HCT116 (cell line): ENCODE results near the gene OR2T10. TPM values are rescaled to one million over a fixed set of nuclear protein-coding genes. Genes with fewer than 3 reads are reported as not detected.

Source experiments
- ATAC-seq: fragments of 200-7000 bp; cut with Tn5 transposase; 2 replicates; pipeline ENCODE4 v1.9.1; 2020; ENCODE audit warnings: mild to moderate bottlenecking, moderate library complexity
- BruUV-seq: library from RNA; stranded (reverse); fragments of 400-500 nt; replicated peaks from 2 replicates; lab custom pipeline; 2021; lab: Mats Ljungman, UMichigan
- CTCF ChIA-PET: fragments of 300-600 bp; sonication (Branson Sonifier 250); formaldehyde crosslinking; loops from one replicate; lab custom pipeline; 2021; ENCODE audit warnings: antibody characterized with exemption; lab: Charles Lee
- POLR2A ChIA-PET: fragments of 300-600, 350-600 bp; sonication (Branson Sonifier 250); formaldehyde crosslinking; loops from one replicate; lab custom pipeline; 2021; ENCODE audit warnings: antibody characterized with exemption; lab: Charles Lee
- RAD21 ChIA-PET, 2 experiments: fragments of 300-600 bp; sonication (Branson Sonifier 250); formaldehyde crosslinking; loops; one replicate each; lab custom pipeline; 2023; ENCODE audit warnings: low total read pairs in 2 of 2; ENCODE audit not compliant: uncharacterized antibody in 2 of 2, unreplicated experiment in 2 of 2, low non-redundant PET in 1 of 2; lab: Charles Lee
- DNase-seq: peaks from one replicate; pipeline ENCODE4 v3.0.0-alpha.2; 2010; ENCODE audit warnings: low read depth, low spot score
- H2AFZ ChIP-seq: fragments of 200-600 bp; shearing (Covaris generic), sonication (generic); 2 replicates; pipeline ENCODE4 v1.6.1; 2017; ENCODE audit warnings: low read depth, mixed run types, mixed read lengths, antibody characterized with exemption, low read length; ENCODE audit not compliant: poor library complexity, severe bottlenecking
- H3K27ac ChIP-seq: 2 replicates; pipeline ENCODE4 v1.5.1; 2012; ENCODE audit warnings: low read depth, low read length
- H3K27me3 ChIP-seq: fragments of 200-600 bp; sonication (generic); 2 replicates; pipeline ENCODE4 v1.6.1; 2016; ENCODE audit warnings: mixed run types, low read length, mixed read lengths; ENCODE audit not compliant: insufficient read depth
- H3K36me3 ChIP-seq, 2 experiments: fragments of 200-500 bp in 1 of 2; fragments of 200-600 bp in 1 of 2; sonication (Bioruptor generic) in 1 of 2; sonication (generic) in 1 of 2; 2 replicates each; pipeline versions ENCODE4 v1.5.1 to v1.6.1; 2014 to 2016; ENCODE audit warnings: low read length in 2 of 2, inconsistent platforms in 1 of 2, mixed read lengths in 1 of 2, mixed run types in 1 of 2; ENCODE audit not compliant: insufficient read depth in 2 of 2, control insufficient read depth in 1 of 2
- H3K4me1 ChIP-seq, 2 experiments: fragments of 200-600 bp in 1 of 2; sonication (generic) in 1 of 2; 2 replicates each; pipeline versions ENCODE4 v1.5.1 to v1.6.1; 2012 to 2017; ENCODE audit warnings: low read length in 2 of 2, inconsistent platforms in 1 of 2, mild to moderate bottlenecking in 1 of 2, mixed read lengths in 1 of 2, mixed run types in 1 of 2, moderate library complexity in 1 of 2; ENCODE audit not compliant: insufficient read depth in 2 of 2, control insufficient read depth in 1 of 2
- H3K4me2 ChIP-seq: fragments of 200-600 bp; sonication (generic); 2 replicates; pipeline ENCODE4 v1.6.1; 2017; ENCODE audit warnings: mixed run types, low read length, mixed read lengths
- H3K4me3 ChIP-seq, 2 experiments: fragments of 200-600 bp in 1 of 2; sonication (generic) in 1 of 2; replicated peaks in 1 of 2; 2 replicates each; pipeline ENCODE4 v1.5.1; 2011 to 2016; ENCODE audit warnings: low read length in 2 of 2, control low read depth in 1 of 2, low read depth in 1 of 2, mild to moderate bottlenecking in 1 of 2, mixed read lengths in 1 of 2, mixed run types in 1 of 2
- H3K79me2 ChIP-seq: fragments of 200-600 bp; sonication (generic); 2 replicates; pipeline ENCODE4 v1.6.1; 2017; ENCODE audit warnings: mild to moderate bottlenecking, mixed run types, low read length, moderate library complexity, mixed read lengths; ENCODE audit not compliant: insufficient read depth
- H3K9ac ChIP-seq: fragments of 200-600 bp; sonication (generic); 2 replicates; pipeline ENCODE4 v1.6.1; 2016; ENCODE audit warnings: low read length, mixed read lengths
- H3K9me2 ChIP-seq: fragments of 200-600 bp; sonication (generic), shearing (Covaris generic); 2 replicates; pipeline ENCODE4 v1.6.1; 2017; ENCODE audit warnings: mixed run types, mild to moderate bottlenecking, moderate library complexity; ENCODE audit not compliant: insufficient read depth
- H3K9me3 ChIP-seq, 2 experiments: fragments of 200-500 bp in 1 of 2; fragments of 200-600 bp in 1 of 2; sonication (Bioruptor generic) in 1 of 2; sonication (generic) in 1 of 2; 2 replicates each; pipeline ENCODE4 v1.6.1; 2014 to 2017; ENCODE audit warnings: low read length in 2 of 2, mixed read lengths in 2 of 2, inconsistent platforms in 1 of 2, low read depth in 1 of 2, mild to moderate bottlenecking in 1 of 2, mixed run types in 1 of 2, moderate library complexity in 1 of 2; ENCODE audit not compliant: control insufficient read depth in 1 of 2, insufficient read depth in 1 of 2
- H4K20me1 ChIP-seq: fragments of 200-600 bp; sonication (generic), shearing (Covaris generic); 2 replicates; pipeline ENCODE4 v1.6.1; 2017; ENCODE audit warnings: mixed run types, mild to moderate bottlenecking, moderate library complexity; ENCODE audit not compliant: insufficient read depth
- ATF3 ChIP-seq: IDR thresholded peaks from 2 replicates; pipeline ENCODE4 v1.6.1; 2012
- CBX3 ChIP-seq: IDR thresholded peaks from 2 replicates; pipeline ENCODE4 v1.6.1; 2012; ENCODE audit warnings: low read depth
- ELF1 ChIP-seq: IDR thresholded peaks from 2 replicates; pipeline ENCODE4 v1.6.1; 2012; ENCODE audit warnings: low read depth, borderline replicate concordance
- JUND ChIP-seq: IDR thresholded peaks from 2 replicates; pipeline ENCODE4 v1.6.1; 2012
- SIN3A ChIP-seq: IDR thresholded peaks from 2 replicates; pipeline ENCODE4 v1.6.1; 2012; ENCODE audit warnings: low read depth
- SP1 ChIP-seq: IDR thresholded peaks from 2 replicates; pipeline ENCODE4 v1.6.1; 2012; ENCODE audit warnings: low read depth
- SRF ChIP-seq: IDR thresholded peaks from 2 replicates; pipeline ENCODE4 v1.6.1; 2012; ENCODE audit warnings: low read depth
- TCF7L2 ChIP-seq: IDR thresholded peaks from 2 replicates; pipeline ENCODE4 v1.7.0; 2011; ENCODE audit warnings: borderline replicate concordance, inconsistent platforms; ENCODE audit not compliant: insufficient read depth, insufficient read length; ENCODE audit errors: extremely low read depth
- ZFX ChIP-seq: fragments of 450-650 bp; IDR thresholded peaks from 2 replicates; pipeline ENCODE4 v1.6.1; 2017
- intact Hi-C: fragments of 100-400 bp; cut with micrococcal nuclease; formaldehyde crosslinking; loops from 2 replicates; pipeline ENCODE4 v1.10.0; 2022
- total RNA-seq: library from RNA; stranded (reverse); gene quantifications from one replicate; pipeline ENCODE4 v1.2.1, GENCODE V29; 2021; ENCODE audit not compliant: unreplicated experiment
- TF ChIP-seq, protein P1 (sequence below): IDR thresholded peaks from 2 replicates; pipeline ENCODE4 v1.6.1; 2011; ENCODE audit warnings: mild to moderate bottlenecking, low read length, moderate library complexity; ENCODE audit not compliant: insufficient replicate concordance; ENCODE audit errors: extremely low read depth
- TF ChIP-seq, protein P2 (sequence below): IDR thresholded peaks from 2 replicates; pipeline ENCODE4 v1.6.1; 2012
- TF ChIP-seq, protein P3 (sequence below), 3 experiments: fragments of 200-600 bp in 1 of 3; sonication (generic) in 1 of 3; IDR thresholded peaks in 2 of 3; conservative IDR thresholded peaks in 1 of 3; 2 replicates each; pipeline ENCODE4 v1.5.1; 2012 to 2017; ENCODE audit warnings: low read depth in 2 of 3, low read length in 2 of 3, antibody characterized with exemption in 1 of 3, borderline replicate concordance in 1 of 3, control low read depth in 1 of 3, mild to moderate bottlenecking in 1 of 3, mixed read lengths in 1 of 3, mixed run types in 1 of 3, moderate library complexity in 1 of 3; ENCODE audit not compliant: insufficient read depth in 1 of 3

OR2T10 gene
- total RNA-seq, 1 experiment from 2014 or later, result not detected

DNA sequence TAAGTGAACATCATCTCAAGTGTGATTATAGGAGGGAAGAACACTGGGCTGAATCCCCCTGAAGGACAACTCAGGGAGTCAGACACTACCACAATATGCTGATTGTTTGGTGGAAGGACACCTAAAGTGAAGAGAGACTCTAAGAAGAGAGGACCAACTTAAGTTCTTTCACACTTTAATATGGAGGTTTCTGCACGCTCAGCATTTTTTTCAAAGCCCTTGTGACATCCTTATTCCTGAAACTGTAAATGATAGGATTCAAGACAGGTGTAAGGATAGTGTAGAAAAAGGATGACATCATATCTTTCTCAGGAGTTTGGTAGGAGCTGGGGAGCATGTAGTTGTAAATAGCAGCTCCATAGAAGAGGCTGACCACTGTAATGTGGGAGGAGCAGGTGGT lies 4.8 kb downstream of the OR2T10 start:
- H2AFZ ChIP-seq, result no peak overlapping the region
- TF ChIP-seq CBX3 (no peak), ATF3 (no peak), SP1 (no peak), ELF1 (no peak), JUND (no peak), ZFX (no peak), SRF (no peak), SIN3A (no peak), TCF7L2 (no peak)
- TF ChIP-seq, protein P1, sequence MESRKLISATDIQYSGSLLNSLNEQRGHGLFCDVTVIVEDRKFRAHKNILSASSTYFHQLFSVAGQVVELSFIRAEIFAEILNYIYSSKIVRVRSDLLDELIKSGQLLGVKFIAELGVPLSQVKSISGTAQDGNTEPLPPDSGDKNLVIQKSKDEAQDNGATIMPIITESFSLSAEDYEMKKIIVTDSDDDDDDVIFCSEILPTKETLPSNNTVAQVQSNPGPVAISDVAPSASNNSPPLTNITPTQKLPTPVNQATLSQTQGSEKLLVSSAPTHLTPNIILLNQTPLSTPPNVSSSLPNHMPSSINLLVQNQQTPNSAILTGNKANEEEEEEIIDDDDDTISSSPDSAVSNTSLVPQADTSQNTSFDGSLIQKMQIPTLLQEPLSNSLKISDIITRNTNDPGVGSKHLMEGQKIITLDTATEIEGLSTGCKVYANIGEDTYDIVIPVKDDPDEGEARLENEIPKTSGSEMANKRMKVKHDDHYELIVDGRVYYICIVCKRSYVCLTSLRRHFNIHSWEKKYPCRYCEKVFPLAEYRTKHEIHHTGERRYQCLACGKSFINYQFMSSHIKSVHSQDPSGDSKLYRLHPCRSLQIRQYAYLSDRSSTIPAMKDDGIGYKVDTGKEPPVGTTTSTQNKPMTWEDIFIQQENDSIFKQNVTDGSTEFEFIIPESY, result no peak
- TF ChIP-seq, protein P2, sequence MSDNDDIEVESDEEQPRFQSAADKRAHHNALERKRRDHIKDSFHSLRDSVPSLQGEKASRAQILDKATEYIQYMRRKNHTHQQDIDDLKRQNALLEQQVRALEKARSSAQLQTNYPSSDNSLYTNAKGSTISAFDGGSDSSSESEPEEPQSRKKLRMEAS, result no peak
- TF ChIP-seq, protein P3, sequence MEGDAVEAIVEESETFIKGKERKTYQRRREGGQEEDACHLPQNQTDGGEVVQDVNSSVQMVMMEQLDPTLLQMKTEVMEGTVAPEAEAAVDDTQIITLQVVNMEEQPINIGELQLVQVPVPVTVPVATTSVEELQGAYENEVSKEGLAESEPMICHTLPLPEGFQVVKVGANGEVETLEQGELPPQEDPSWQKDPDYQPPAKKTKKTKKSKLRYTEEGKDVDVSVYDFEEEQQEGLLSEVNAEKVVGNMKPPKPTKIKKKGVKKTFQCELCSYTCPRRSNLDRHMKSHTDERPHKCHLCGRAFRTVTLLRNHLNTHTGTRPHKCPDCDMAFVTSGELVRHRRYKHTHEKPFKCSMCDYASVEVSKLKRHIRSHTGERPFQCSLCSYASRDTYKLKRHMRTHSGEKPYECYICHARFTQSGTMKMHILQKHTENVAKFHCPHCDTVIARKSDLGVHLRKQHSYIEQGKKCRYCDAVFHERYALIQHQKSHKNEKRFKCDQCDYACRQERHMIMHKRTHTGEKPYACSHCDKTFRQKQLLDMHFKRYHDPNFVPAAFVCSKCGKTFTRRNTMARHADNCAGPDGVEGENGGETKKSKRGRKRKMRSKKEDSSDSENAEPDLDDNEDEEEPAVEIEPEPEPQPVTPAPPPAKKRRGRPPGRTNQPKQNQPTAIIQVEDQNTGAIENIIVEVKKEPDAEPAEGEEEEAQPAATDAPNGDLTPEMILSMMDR (IDR thresholded peaks at IDR 0.05 in 2 of 3, conservative IDR thresholded peaks at IDR 0.05 in 1 of 3; ENCODE audit: borderline replicate concordance in 1 of 3, insufficient read depth in 1 of 3, low read depth in 2 of 3, low read length in 2 of 3), result no peak

More for the DNA sequence above, 4.8 kb downstream of the OR2T10 start:
- intact Hi-C loops, result no loop called here
- ATAC-seq (no peak), DNase-seq (no peak)
- Histone ChIP-seq H3K9me3 (no peaks in the 10 kb centered on the region), H3K27me3 (no peaks in the 10 kb centered on the region), H3K27ac (no peak overlapping the region), H3K79me2 (no peaks in the 10 kb centered on the region), H3K9ac (no peak overlapping the region), H3K36me3 (no peaks in the 10 kb centered on the region), H3K4me2 (no peak overlapping the region), H4K20me1 (no peaks in the 10 kb centered on the region), H3K4me3 (no peak overlapping the region), H3K4me1 (no peaks in the 10 kb centered on the region), H3K9me2 (no peaks in the 10 kb centered on the region)
- ChIA-PET POLR2A (no interaction called here), RAD21 (no interaction called here), CTCF (no interaction called here)
- no TSS peak for BruUV-seq
